OCI-LY3 (cell line): ENCODE data around the gene EPB41L5.

ENCODE experiments used
- H2AFZ ChIP-seq: fragments of 200-600, 300-600 bp; shearing (Covaris generic); 2 replicates; pipeline ENCODE4 v1.6.0; 2014; ENCODE audit warnings: antibody characterized with exemption, low read depth, low read length
- H3K27ac ChIP-seq: fragments of 200-600, 300-600 bp; sonication (generic); 2 replicates; pipeline ENCODE4 v1.5.1; 2014; ENCODE audit warnings: mild to moderate bottlenecking, low read length, moderate library complexity, mixed read lengths
- H3K27me3 ChIP-seq: fragments of 200-600, 300-600 bp; sonication (generic); 2 replicates; pipeline ENCODE4 v1.6.1; 2014; ENCODE audit warnings: low read depth, low read length, mixed read lengths
- H3K36me3 ChIP-seq: fragments of 200-600, 300-600 bp; sonication (generic); replicated peaks from 2 replicates; pipeline ENCODE3; 2014; ENCODE audit warnings: low read depth, low read length, mixed read lengths
- H3K4me1 ChIP-seq: fragments of 300-600, 200-600 bp; sonication (generic); 2 replicates; pipeline ENCODE4 v1.6.1; 2014; ENCODE audit warnings: low read length, mixed read lengths
- H3K4me2 ChIP-seq: fragments of 200-600, 300-600 bp; sonication (generic); 2 replicates; pipeline ENCODE4 v1.6.1; 2014; ENCODE audit warnings: low read length, mixed read lengths
- H3K4me3 ChIP-seq: fragments of 300-600, 200-600 bp; sonication (generic); 2 replicates; pipeline ENCODE4 v1.5.1; 2014; ENCODE audit warnings: antibody characterized with exemption, mild to moderate bottlenecking, low read length, moderate library complexity
- H3K79me2 ChIP-seq: fragments of 300-600, 200-600 bp; shearing (Covaris generic); 2 replicates; pipeline ENCODE4 v1.6.1; 2014; ENCODE audit warnings: mild to moderate bottlenecking, low read length, mixed read lengths
- H3K9ac ChIP-seq: fragments of 300-600, 200-600 bp; shearing (Covaris generic); 2 replicates; pipeline ENCODE4 v1.6.0; 2014; ENCODE audit warnings: mild to moderate bottlenecking, low read length, moderate library complexity
- H3K9me3 ChIP-seq: fragments of 200-600, 300-600 bp; shearing (Covaris generic); 2 replicates; pipeline ENCODE4 v1.6.1; 2014; ENCODE audit warnings: low read length, mixed read lengths; ENCODE audit not compliant: insufficient read depth
- H4K20me1 ChIP-seq: fragments of 200-600, 300-600 bp; sonication (generic); 2 replicates; pipeline ENCODE4 v1.6.1; 2016; ENCODE audit warnings: low read length, mixed read lengths; ENCODE audit not compliant: insufficient read depth
- EZH2phosphoT487 ChIP-seq: fragments of 200-600 bp; shearing (Covaris generic); IDR thresholded peaks from 2 replicates; pipeline ENCODE4 v1.6.1; 2018; ENCODE audit warnings: antibody characterized with exemption, mixed run types, low read depth
- TF ChIP-seq, protein P1 (sequence below): fragments of 200-600, 300-600 bp; sonication (generic); IDR thresholded peaks from 2 replicates; pipeline ENCODE4 v1.5.1; 2014; ENCODE audit warnings: antibody characterized with exemption, low read length, low read depth

EPB41L5 gene

DNA sequence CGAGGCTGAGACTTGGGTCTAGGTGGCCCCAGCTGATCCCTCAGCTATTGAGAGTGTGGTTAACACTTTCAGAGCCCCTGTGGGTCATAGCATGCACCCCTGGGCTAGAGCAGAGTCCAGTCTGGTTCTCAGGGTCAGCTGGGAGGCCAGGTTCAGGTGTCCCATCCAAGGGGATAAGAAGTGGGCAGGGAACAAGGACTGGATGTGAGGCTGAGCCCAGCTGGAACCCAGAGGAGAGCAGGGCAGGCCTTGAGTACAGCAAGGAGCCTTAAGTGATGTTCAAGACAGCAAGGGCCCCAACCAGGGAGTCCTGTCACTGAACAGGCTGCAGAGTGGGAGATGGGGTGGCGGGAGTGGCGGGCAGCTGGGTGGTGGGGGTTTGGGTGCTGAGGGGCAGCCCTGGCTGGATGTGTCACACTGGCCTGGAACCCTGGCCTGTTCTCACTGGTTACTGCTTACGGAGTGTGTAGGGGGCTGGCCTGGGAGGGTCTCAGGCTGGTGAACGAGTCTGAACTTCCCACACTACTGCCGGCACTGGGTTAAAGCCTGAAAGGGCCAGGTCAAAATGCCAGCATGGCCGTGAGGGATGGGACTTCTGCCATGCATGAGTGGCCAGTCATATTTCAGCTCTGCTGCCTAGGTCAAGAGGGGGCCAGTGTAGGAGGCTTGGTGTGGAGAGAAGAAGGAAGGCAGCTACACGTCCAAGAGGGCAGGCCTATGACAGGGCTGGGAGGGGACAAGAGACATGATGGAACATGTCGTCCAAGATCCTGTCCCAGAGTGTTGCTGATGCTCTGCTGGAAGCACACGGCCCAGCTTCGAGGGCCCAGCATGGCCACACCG lies 196.8 kb downstream of the EPB41L5 start:
- no peak overlapping the region for H3K4me3 ChIP-seq
- H3K4me2 ChIP-seq = no peak overlapping the region
- no peaks in the 10 kb centered on the region for H3K9me3 ChIP-seq
- no peaks in the 10 kb centered on the region for H3K4me1 ChIP-seq
- H3K9ac ChIP-seq = no peak overlapping the region
- no peak overlapping the region for H2AFZ ChIP-seq
- no peak for TF ChIP-seq EZH2phosphoT487
- TF ChIP-seq, protein P1, sequence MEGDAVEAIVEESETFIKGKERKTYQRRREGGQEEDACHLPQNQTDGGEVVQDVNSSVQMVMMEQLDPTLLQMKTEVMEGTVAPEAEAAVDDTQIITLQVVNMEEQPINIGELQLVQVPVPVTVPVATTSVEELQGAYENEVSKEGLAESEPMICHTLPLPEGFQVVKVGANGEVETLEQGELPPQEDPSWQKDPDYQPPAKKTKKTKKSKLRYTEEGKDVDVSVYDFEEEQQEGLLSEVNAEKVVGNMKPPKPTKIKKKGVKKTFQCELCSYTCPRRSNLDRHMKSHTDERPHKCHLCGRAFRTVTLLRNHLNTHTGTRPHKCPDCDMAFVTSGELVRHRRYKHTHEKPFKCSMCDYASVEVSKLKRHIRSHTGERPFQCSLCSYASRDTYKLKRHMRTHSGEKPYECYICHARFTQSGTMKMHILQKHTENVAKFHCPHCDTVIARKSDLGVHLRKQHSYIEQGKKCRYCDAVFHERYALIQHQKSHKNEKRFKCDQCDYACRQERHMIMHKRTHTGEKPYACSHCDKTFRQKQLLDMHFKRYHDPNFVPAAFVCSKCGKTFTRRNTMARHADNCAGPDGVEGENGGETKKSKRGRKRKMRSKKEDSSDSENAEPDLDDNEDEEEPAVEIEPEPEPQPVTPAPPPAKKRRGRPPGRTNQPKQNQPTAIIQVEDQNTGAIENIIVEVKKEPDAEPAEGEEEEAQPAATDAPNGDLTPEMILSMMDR = no peak
- H3K79me2 ChIP-seq = no peaks in the 10 kb centered on the region
- no peak overlapping the region for H3K27ac ChIP-seq
- H4K20me1 ChIP-seq = no peaks in the 10 kb centered on the region
- H3K36me3 ChIP-seq = no peaks in the 10 kb centered on the region
- no peaks in the 10 kb centered on the region for H3K27me3 ChIP-seq

DNA sequence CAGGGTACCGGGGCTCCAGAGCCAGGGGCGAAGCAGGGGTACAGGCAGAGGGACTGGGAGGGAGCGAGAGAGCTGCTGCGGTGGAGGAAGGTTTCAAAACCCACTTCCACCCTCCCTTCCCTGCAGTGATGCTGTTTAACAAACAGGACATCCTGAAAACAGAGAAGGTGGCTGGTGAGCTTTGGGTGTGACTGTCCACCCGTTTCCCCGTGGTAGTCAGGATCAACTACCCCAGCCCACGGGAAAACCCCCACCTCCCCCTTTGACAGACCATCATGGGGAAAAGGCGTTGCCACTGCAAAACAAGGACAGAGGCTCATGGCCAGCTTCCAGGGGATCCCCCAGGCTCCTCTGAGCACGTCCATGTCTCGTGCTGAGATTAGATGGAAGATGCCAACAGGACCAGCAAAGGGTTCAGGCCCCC lies 197.4 kb downstream of the EPB41L5 start:
- Histone ChIP-seq H3K4me2 (no peak overlapping the region), H3K27me3 (no peaks in the 10 kb centered on the region), H3K79me2 (no peaks in the 10 kb centered on the region), H3K4me1 (no peaks in the 10 kb centered on the region), H4K20me1 (no peaks in the 10 kb centered on the region), H3K4me3 (no peak overlapping the region), H2AFZ (no peak overlapping the region), H3K9me3 (no peaks in the 10 kb centered on the region), H3K36me3 (no peaks in the 10 kb centered on the region), H3K27ac (no peak overlapping the region), H3K9ac (no peak overlapping the region)
- TF ChIP-seq, protein P1 = no peak
- no peak for TF ChIP-seq EZH2phosphoT487

DNA sequence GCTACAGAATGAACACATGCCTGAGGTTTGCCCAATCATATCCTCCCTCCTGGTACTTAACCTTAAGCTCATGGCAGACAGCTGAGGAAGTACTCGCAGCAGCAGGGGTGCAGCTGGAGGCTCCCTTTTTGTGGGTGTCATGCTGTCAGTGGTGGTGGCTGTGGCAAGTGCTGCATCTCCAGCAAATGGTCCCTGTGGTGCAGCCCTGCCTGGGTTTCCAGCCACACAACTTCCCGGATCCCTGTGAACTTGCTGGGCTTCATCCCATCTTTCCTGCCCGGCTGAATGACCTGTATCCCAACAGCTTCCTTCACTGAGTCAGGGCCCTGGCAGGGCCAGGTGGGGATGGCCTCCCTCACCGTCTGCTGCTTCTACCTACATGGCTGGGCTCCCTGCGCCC lies 205.3 kb downstream of the EPB41L5 start:
- H2AFZ ChIP-seq = no peak overlapping the region
- H3K9ac ChIP-seq = no peak overlapping the region
- H3K4me1 ChIP-seq = peaks cover 8% of the 10 kb centered on the region
- TF ChIP-seq EZH2phosphoT487 = no peak
- TF ChIP-seq, protein P1 = no peak
- H3K79me2 ChIP-seq = peaks cover 17% of the 10 kb centered on the region
- no peak overlapping the region for H3K4me3 ChIP-seq
- no peak overlapping the region for H3K4me2 ChIP-seq
- H3K27me3 ChIP-seq = no peaks in the 10 kb centered on the region
- no peaks in the 10 kb centered on the region for H4K20me1 ChIP-seq
- no peaks in the 10 kb centered on the region for H3K9me3 ChIP-seq
- no peak overlapping the region for H3K27ac ChIP-seq
- H3K36me3 ChIP-seq = peaks cover 7% of the 10 kb centered on the region

DNA sequence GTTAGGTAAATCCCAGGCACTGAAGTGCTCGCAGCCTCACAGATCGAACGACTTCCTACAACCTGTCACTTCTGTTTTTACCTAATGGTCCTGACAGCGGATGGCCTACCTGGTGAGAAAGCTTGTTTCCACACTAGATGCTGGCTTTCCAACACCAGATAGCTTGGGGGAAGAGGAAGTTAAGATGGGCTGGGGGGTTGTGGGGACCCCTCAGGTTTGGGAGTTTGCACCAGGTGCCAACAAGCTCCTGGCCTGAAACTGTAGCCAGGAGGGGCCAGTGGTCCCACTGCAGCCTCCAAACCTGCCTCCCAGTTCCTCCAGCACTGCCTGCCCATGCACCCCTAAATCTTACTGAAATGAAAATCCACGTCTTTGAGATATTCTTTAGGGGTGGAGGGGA lies 206.4 kb downstream of the EPB41L5 start:
- Histone ChIP-seq H3K4me3 (no peak overlapping the region), H3K9ac (no peak overlapping the region), H3K4me2 (no peak overlapping the region), H3K9me3 (no peaks in the 10 kb centered on the region), H3K4me1 (peaks cover 8% of the 10 kb centered on the region), H3K27me3 (no peaks in the 10 kb centered on the region), H3K27ac (no peak overlapping the region), H3K79me2 (peaks cover 17% of the 10 kb centered on the region), H3K36me3 (peaks cover 7% of the 10 kb centered on the region), H2AFZ (no peak overlapping the region), H4K20me1 (no peaks in the 10 kb centered on the region)
- no peak for TF ChIP-seq EZH2phosphoT487
- TF ChIP-seq, protein P1 = no peak
